GM21528 (cell line): ENCODE data around the gene DNAJC5.
"Not testable (repeated sequence)": the region's sequence is repeated elsewhere in the genome, so short reads cannot be mapped to it uniquely, and the experiment has no call there.

Experiments
- ATAC-seq: cut with Tn5 transposase; IDR thresholded peaks from one replicate; pipeline ENCODE4 v1.9.1; 2021; ENCODE audit warnings: mild to moderate bottlenecking, moderate library complexity; ENCODE audit not compliant: unreplicated experiment, low FRiP score

Gene DNAJC5

GRCh38 chr20:63952210-63952535 is 57.2 kb downstream of the DNAJC5 start:
- no peak for ATAC-seq

- ATAC-seq: no peak
Observed at GRCh38 chr20:63952769-63953168, 57.8 kb downstream of the DNAJC5 start.

- no peak for ATAC-seq
Observed at GRCh38 chr20:63953764-63954429, 59.0 kb downstream of the DNAJC5 start.

- ATAC-seq: peak; percentile 2
Observed at GRCh38 chr20:63955281-63955826, 60.4 kb downstream of the DNAJC5 start.

GRCh38 chr20:63955827-63956663 is 61.1 kb downstream of the DNAJC5 start, which contains the start of gene UCKL1:
Gene UCKL1, minus strand, starts transcription at chr20:63956416. Its CDS starts 44 bp downstream, at chr20:63956372.
- peak; percentile 59 for ATAC-seq

- peak; percentile 10 for ATAC-seq
Observed at GRCh38 chr20:63956664-63957003, 61.7 kb downstream of the DNAJC5 start.

- peak; percentile 17 for ATAC-seq
Observed at GRCh38 chr20:63957004-63957689, 62.2 kb downstream of the DNAJC5 start.

- ATAC-seq: no peak
Observed at GRCh38 chr20:63957690-63958441, 62.9 kb downstream of the DNAJC5 start.

- no peak for ATAC-seq
Observed at GRCh38 chr20:63958471-63958870, 63.5 kb downstream of the DNAJC5 start.

- ATAC-seq: no peak
Observed at GRCh38 chr20:63958964-63959698, 64.2 kb downstream of the DNAJC5 start.

- ATAC-seq: no peak
Observed at GRCh38 chr20:63959699-63960075, 64.8 kb downstream of the DNAJC5 start.

GRCh38 chr20:63960654-63961621 is 66.0 kb downstream of the DNAJC5 start:
- not testable (repeated sequence) for ATAC-seq

- ATAC-seq: no peak
Observed at GRCh38 chr20:63961664-63962425, 66.9 kb downstream of the DNAJC5 start.

- no peak for ATAC-seq
Observed at GRCh38 chr20:63962426-63963347, 67.8 kb downstream of the DNAJC5 start.

- no peak for ATAC-seq
Observed at GRCh38 chr20:63963348-63963741, 68.4 kb downstream of the DNAJC5 start.

- ATAC-seq: no peak
Observed at GRCh38 chr20:63963784-63964301, 68.9 kb downstream of the DNAJC5 start.

GRCh38 chr20:63964412-63964811 is 69.5 kb downstream of the DNAJC5 start:
- ATAC-seq: no peak
